Heart left ventricle (tissue), 13 donors: ENCODE results near the gene CLMN.

Experiments used
- POLR2A ChIP-seq, 2 donors: fragments of 450-650 bp; IDR thresholded peaks; one replicate each; pipeline ENCODE4 v1.6.1; 2017; ENCODE audit warnings: antibody characterized with exemption in 2 of 2, mild to moderate bottlenecking in 2 of 2, moderate library complexity in 2 of 2
- TF ChIP-seq, protein P1 (sequence below), 12 donors: fragments of 200-600 bp; sonication (generic) in 4 of 12; IDR thresholded peaks; one replicate each; pipeline versions ENCODE4 v1.5.0 to v1.8.0; 2018 to 2022; ENCODE audit warnings: antibody characterized with exemption in 12 of 12, mild to moderate bottlenecking in 5 of 12
- donor health status: ischemic (EF 13 %, LVEDD 7.1; RV severe dilation, severe dysfunction).
- donor health status: DM: no; HTN: yes; CAD: no.
- donor health status: DM: no; HTN: no; CAD: no.
- donor health status: ischemic (EF 25% LVEDD 6.9; RV normal size, moderate dysfunction).
- donor health status: ischemic (EF 25% LVEDD 5.7; RV mildly dilated, moderate dysfunction).
- donor health status: ischemic (EF 35%, LVEDD 5.7; RV mildly dilated, moderate dysfunction).
- donor health status: nonischemic (EF 11% LVEDD 7.7; RV severe dilation, severe dysfunction).
- donor health status: DM: yes; HTN: yes; CAD: no.
- donor health status: PGD.
- donor health status: ischemic (EF 29% LVEDD 5.4; RV normal size, mild dysfunction).
- donor health status: nonischemic (EF 23%, LVEDD 6.1; RV moderate dilation, normal function).

DNA sequence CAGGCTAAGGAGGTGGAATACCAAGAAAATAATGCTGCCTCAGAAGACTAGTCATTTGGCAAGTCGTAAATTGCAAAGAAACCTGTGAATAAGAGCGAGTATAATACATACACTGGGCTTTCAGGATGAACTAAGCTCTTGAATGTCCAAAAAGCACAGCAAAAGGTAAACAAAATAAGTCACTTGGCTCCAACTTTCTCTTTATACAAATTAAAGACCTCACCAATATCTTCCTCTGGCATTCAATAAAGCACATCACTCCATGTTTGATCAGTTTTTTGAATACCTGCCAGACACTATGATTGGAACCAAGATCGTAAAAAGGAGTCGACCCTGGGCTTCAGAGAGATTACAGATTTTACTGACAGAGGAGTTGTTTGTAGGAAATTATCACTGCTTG, 165.8 kb downstream of the CLMN start:
- TF ChIP-seq POLR2A (IDR thresholded peaks at IDR 0.05) = no peak
- TF ChIP-seq, protein P1, sequence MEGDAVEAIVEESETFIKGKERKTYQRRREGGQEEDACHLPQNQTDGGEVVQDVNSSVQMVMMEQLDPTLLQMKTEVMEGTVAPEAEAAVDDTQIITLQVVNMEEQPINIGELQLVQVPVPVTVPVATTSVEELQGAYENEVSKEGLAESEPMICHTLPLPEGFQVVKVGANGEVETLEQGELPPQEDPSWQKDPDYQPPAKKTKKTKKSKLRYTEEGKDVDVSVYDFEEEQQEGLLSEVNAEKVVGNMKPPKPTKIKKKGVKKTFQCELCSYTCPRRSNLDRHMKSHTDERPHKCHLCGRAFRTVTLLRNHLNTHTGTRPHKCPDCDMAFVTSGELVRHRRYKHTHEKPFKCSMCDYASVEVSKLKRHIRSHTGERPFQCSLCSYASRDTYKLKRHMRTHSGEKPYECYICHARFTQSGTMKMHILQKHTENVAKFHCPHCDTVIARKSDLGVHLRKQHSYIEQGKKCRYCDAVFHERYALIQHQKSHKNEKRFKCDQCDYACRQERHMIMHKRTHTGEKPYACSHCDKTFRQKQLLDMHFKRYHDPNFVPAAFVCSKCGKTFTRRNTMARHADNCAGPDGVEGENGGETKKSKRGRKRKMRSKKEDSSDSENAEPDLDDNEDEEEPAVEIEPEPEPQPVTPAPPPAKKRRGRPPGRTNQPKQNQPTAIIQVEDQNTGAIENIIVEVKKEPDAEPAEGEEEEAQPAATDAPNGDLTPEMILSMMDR (IDR thresholded peaks at IDR 0.05) = no peak
